ENCODE measurements around the gene PLPP1.
"Not testable (repeated sequence)": the region's sequence is repeated elsewhere in the genome, so short reads cannot be mapped to it uniquely, and the experiment has no call there.

The PLPP1 gene

DNA sequence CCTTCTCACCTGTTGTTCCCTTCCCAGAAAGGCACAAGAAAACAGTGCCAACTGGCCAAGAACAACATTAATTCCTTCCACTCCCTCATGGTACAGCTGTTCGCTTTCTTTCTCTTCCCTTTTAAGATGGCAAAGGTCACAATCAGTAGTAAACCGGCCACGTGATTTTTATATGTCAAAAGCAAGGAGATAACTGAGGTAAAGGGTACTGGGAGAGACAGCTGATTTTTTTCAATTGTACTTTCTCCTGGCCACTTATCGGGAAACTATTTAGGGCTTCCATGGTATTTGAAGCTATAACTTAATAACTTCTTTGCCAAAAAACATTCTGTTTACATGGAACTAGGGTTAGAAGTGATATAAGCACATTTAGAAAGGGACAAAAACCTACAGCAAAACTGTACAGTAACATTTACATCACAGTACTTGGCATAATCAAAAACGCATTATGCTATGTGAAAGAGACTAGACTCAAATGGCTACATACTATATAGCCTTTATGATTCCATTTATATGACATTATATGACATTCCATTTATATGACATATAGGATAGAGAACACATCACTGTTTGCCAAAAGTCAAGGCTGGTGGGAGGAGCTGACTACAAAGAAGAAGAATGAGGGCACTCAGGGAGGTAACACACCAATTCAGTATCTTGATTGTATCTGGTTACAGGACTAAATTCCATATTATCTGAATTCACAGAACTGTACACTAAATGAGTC, 24.8 kb downstream of the PLPP1 start:
- DNase-seq (ENCODE audit: extremely low read depth, low read depth): no peak
- TF ChIP-seq, protein P1, sequence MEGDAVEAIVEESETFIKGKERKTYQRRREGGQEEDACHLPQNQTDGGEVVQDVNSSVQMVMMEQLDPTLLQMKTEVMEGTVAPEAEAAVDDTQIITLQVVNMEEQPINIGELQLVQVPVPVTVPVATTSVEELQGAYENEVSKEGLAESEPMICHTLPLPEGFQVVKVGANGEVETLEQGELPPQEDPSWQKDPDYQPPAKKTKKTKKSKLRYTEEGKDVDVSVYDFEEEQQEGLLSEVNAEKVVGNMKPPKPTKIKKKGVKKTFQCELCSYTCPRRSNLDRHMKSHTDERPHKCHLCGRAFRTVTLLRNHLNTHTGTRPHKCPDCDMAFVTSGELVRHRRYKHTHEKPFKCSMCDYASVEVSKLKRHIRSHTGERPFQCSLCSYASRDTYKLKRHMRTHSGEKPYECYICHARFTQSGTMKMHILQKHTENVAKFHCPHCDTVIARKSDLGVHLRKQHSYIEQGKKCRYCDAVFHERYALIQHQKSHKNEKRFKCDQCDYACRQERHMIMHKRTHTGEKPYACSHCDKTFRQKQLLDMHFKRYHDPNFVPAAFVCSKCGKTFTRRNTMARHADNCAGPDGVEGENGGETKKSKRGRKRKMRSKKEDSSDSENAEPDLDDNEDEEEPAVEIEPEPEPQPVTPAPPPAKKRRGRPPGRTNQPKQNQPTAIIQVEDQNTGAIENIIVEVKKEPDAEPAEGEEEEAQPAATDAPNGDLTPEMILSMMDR (IDR thresholded peaks at IDR 0.05; ENCODE audit: low read depth, low read length, missing control alignments): no peak
- no peak overlapping the region for H3K4me3 ChIP-seq (replicated peaks; ENCODE audit: low read depth, low read length)

DNA sequence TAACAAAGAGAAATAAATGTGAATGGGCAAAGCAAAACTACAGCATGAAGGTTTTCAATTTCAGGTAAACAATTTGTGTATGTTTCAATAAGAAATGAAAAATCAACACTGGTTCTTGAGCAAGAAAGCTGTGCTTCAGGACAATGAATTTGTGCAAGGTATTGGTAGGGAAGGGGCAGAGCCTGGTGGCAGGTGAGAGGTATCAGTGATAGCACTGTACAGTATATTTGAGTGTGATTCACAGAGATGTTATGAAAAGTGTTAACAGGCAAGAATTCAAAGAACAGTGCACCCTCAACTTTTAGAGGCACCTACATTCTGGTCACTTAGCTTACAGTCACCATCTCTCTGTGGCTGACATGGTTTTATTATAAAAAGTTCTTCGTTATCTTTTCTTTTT, 25.7 kb downstream of the PLPP1 start:
- H3K4me3 ChIP-seq (replicated peaks; ENCODE audit: low read depth, low read length): no peak overlapping the region
- TF ChIP-seq, protein P1 (IDR thresholded peaks at IDR 0.05; ENCODE audit: low read depth, low read length, missing control alignments): no peak
- no peak for DNase-seq (ENCODE audit: extremely low read depth, low read depth)

DNA sequence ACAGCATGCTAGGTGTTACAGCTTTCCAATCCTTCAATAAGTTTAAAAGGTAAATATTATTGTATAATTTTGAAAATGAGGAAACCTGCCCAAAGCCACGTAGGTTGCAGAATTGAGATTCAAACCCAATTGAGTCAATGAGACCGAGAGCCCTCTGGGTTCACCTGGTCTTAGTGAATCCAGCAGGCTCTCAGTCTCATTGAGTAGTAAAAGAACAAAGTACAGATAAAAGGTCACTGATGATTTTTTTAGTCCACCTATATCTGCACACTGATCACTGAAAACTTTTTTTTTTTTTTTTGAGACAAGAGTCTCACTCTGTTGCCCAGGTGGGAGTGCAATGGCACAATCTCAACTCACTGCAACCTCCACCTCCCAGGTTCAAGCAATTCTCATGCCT, 27.2 kb downstream of the PLPP1 start:
- TF ChIP-seq, protein P1 (IDR thresholded peaks at IDR 0.05; ENCODE audit: low read depth, low read length, missing control alignments): no peak
- H3K4me3 ChIP-seq (replicated peaks; ENCODE audit: low read depth, low read length): no peak overlapping the region
- DNase-seq (ENCODE audit: extremely low read depth, low read depth): no peak

DNA sequence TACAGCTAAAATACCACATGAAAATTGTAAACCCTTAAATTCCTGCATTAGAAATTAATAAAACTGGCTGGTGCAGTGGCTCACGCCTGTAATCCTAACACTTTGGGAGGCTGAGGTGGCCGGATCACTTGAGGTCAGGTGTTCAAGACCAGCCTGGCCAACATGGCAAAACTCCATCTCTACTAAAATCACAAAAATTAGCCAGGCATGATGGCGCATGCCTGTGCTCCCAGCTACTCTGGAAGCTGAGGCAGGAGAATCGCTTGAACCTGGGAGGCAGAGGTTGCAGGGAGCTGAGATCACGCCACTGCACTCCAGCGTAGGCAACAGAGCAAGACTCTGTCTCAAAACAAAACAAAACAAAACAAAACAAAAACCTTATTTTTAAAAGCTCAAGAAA, 29.1 kb downstream of the PLPP1 start:
- not testable (repeated sequence) for DNase-seq (ENCODE audit: extremely low read depth, low read depth); H3K4me3 ChIP-seq (replicated peaks; ENCODE audit: low read depth, low read length)

DNA sequence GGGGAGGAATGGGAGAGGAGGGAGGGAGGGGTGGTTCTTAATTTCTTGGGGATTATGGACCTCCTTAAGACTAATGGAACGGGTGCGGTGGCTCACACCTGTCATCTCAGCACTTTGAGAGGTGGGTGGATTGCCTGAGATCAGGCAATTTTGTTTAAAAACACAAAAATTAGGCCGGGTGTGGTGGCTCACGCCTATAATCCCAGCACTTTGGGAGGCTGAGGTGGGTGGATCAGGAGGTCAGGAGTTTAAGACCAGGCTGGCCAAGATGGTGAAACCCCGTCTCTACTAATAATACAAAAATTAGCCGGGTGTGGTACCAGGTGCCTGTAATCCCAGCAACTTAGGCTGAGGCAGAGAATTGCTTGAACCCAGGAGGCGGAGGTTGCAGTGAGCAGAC, 30.8 kb downstream of the PLPP1 start:
- DNase-seq (ENCODE audit: extremely low read depth, low read depth): not testable (repeated sequence)

DNA sequence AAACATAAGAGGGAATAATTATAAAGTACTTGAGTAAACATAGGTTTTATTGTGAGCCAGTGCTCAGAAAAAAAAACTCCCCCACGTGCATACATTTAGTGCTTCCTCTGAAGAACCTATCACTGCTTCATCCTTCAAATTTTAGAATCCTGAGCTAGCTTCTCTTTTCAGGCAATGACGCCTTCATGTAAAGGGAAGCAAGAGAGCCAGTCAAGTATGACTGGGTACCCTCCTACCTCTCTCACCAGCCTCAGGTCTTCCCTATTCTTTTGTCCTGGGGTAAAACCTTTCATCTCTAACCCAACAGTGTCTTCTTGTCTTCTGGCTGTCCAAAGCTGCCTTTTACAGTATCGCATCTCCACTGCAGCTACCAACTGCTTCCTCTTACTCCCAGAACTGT, 32.0 kb downstream of the PLPP1 start:
- TF ChIP-seq, protein P1 (IDR thresholded peaks at IDR 0.05; ENCODE audit: low read depth, low read length, missing control alignments): no peak
- H3K4me3 ChIP-seq (replicated peaks; ENCODE audit: low read depth, low read length): no peak overlapping the region
- no peak for DNase-seq (ENCODE audit: extremely low read depth, low read depth)

More for the DNA sequence above, 30.8 kb downstream of the PLPP1 start:
- not testable (repeated sequence) for H3K4me3 ChIP-seq (replicated peaks; ENCODE audit: low read depth, low read length)

DNA sequence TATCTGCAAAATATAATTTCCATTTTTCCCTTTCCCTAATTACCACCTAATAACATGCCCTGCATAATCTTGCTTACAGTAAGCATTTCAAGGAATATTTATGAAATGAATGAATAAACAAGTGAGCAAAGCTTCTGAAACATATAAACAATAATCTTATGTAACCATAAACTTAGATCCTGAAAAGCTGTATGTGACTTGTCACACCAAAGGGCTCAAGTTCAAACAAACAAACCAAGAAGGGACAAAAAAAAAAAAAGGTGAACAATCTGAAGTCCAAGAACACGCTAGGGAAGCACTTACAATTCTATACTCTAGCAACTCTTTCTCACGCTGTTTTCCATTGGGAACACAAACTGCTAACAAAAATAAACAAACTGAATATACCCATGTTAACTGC, 36.3 kb downstream of the PLPP1 start:
- TF ChIP-seq, protein P1 (IDR thresholded peaks at IDR 0.05; ENCODE audit: low read depth, low read length, missing control alignments): no peak
- H3K4me3 ChIP-seq (replicated peaks; ENCODE audit: low read depth, low read length): no peak overlapping the region
- no peak for DNase-seq (ENCODE audit: extremely low read depth, low read depth)

DNA sequence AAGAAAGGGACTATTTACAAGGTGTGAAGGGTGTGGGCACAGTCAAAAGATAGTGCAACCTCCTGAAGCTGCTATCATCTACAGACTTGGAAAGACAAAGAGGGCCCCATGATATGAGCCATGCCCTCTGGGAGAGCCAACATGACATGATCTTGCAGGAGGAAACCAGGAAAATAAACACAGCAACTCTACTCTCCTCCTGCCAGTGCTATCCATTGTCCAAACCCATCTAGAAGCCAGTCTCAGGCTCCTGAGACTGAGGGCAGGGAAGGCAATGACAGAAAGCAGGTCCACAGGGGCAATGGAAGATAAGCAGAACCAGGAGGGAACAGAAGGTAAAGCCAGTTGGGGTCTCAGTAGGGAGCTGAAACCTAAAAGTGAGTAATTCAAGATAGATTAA, 37.1 kb downstream of the PLPP1 start:
- no peak overlapping the region for H3K4me3 ChIP-seq (replicated peaks; ENCODE audit: low read depth, low read length)
- TF ChIP-seq, protein P1 (IDR thresholded peaks at IDR 0.05; ENCODE audit: low read depth, low read length, missing control alignments): no peak
- no peak for DNase-seq (ENCODE audit: extremely low read depth, low read depth)
